OCI-LY3 (cell line): Measurements from ENCODE around the gene BACH1.
A peak's percentile ranks its signal among the peaks of the same experiment; 100 is the strongest.

ENCODE experiments used
- H2AFZ ChIP-seq: fragments of 200-600, 300-600 bp; shearing (Covaris generic); 2 replicates; pipeline ENCODE4 v1.6.0; 2014; ENCODE audit warnings: antibody characterized with exemption, low read depth, low read length
- H3K27ac ChIP-seq: fragments of 200-600, 300-600 bp; sonication (generic); 2 replicates; pipeline ENCODE4 v1.5.1; 2014; ENCODE audit warnings: mild to moderate bottlenecking, low read length, moderate library complexity, mixed read lengths
- H3K27me3 ChIP-seq: fragments of 200-600, 300-600 bp; sonication (generic); 2 replicates; pipeline ENCODE4 v1.6.1; 2014; ENCODE audit warnings: low read depth, low read length, mixed read lengths
- H3K36me3 ChIP-seq: fragments of 200-600, 300-600 bp; sonication (generic); replicated peaks from 2 replicates; pipeline ENCODE3; 2014; ENCODE audit warnings: low read depth, low read length, mixed read lengths
- H3K4me1 ChIP-seq: fragments of 300-600, 200-600 bp; sonication (generic); 2 replicates; pipeline ENCODE4 v1.6.1; 2014; ENCODE audit warnings: low read length, mixed read lengths
- H3K4me2 ChIP-seq: fragments of 200-600, 300-600 bp; sonication (generic); 2 replicates; pipeline ENCODE4 v1.6.1; 2014; ENCODE audit warnings: low read length, mixed read lengths
- H3K4me3 ChIP-seq: fragments of 300-600, 200-600 bp; sonication (generic); 2 replicates; pipeline ENCODE4 v1.5.1; 2014; ENCODE audit warnings: antibody characterized with exemption, mild to moderate bottlenecking, low read length, moderate library complexity
- H3K79me2 ChIP-seq: fragments of 300-600, 200-600 bp; shearing (Covaris generic); 2 replicates; pipeline ENCODE4 v1.6.1; 2014; ENCODE audit warnings: mild to moderate bottlenecking, low read length, mixed read lengths
- H3K9ac ChIP-seq: fragments of 300-600, 200-600 bp; shearing (Covaris generic); 2 replicates; pipeline ENCODE4 v1.6.0; 2014; ENCODE audit warnings: mild to moderate bottlenecking, low read length, moderate library complexity
- H3K9me3 ChIP-seq: fragments of 200-600, 300-600 bp; shearing (Covaris generic); 2 replicates; pipeline ENCODE4 v1.6.1; 2014; ENCODE audit warnings: low read length, mixed read lengths; ENCODE audit not compliant: insufficient read depth
- H4K20me1 ChIP-seq: fragments of 200-600, 300-600 bp; sonication (generic); 2 replicates; pipeline ENCODE4 v1.6.1; 2016; ENCODE audit warnings: low read length, mixed read lengths; ENCODE audit not compliant: insufficient read depth
- EZH2phosphoT487 ChIP-seq: fragments of 200-600 bp; shearing (Covaris generic); IDR thresholded peaks from 2 replicates; pipeline ENCODE4 v1.6.1; 2018; ENCODE audit warnings: antibody characterized with exemption, mixed run types, low read depth
- TF ChIP-seq, protein P1 (sequence below): fragments of 200-600, 300-600 bp; sonication (generic); IDR thresholded peaks from 2 replicates; pipeline ENCODE4 v1.5.1; 2014; ENCODE audit warnings: antibody characterized with exemption, low read length, low read depth

Gene BACH1

DNA sequence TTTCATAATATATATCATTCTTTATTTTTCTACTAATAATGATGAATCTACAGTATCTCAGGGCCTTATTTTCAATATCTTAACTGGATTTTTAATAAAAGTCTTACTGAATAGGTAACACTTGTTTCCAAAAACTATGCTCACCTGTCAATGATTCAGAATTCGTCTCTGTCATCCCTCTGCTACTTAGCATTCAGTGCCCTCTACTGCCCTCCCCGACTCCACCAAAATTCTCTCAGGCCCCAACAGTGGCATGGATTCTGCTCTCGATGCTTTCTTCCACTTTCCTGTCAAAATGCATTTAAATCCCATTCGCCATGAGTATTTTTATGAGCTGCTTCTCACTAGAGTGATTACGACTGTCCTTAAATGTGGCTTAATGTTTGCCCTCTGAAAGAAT lies 10.5 kb upstream of the BACH1 start:
- no peak overlapping the region for H3K4me3 ChIP-seq

DNA sequence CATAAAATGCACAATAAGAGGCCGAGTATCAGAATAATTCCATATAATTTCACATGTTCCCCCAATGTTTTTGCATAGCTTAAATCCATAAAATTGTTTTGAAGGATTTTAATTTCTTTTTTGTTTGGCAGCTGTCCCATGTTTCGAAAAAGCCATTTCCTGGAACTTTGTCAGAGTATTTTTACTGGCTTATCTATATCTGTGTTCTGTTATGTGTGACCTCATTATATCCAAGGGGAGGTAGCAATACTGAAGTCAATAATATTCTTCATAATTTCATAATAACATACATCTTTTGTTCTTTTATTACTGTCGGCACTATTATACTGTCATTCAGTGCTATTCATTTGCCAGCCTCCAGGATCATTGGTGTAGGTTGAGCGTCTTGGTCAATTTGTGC lies 9.4 kb upstream of the BACH1 start:
- Histone ChIP-seq H3K9ac (no peak overlapping the region), H2AFZ (no peak overlapping the region), H3K4me2 (no peak overlapping the region), H3K27ac (no peak overlapping the region), H3K79me2 (no peaks in the 10 kb centered on the region), H3K27me3 (no peaks in the 10 kb centered on the region), H3K4me3 (no peak overlapping the region), H3K36me3 (no peaks in the 10 kb centered on the region), H3K4me1 (peaks cover 22% of the 10 kb centered on the region), H4K20me1 (no peaks in the 10 kb centered on the region), H3K9me3 (no peaks in the 10 kb centered on the region)
- no peak for TF ChIP-seq EZH2phosphoT487
- TF ChIP-seq, protein P1, sequence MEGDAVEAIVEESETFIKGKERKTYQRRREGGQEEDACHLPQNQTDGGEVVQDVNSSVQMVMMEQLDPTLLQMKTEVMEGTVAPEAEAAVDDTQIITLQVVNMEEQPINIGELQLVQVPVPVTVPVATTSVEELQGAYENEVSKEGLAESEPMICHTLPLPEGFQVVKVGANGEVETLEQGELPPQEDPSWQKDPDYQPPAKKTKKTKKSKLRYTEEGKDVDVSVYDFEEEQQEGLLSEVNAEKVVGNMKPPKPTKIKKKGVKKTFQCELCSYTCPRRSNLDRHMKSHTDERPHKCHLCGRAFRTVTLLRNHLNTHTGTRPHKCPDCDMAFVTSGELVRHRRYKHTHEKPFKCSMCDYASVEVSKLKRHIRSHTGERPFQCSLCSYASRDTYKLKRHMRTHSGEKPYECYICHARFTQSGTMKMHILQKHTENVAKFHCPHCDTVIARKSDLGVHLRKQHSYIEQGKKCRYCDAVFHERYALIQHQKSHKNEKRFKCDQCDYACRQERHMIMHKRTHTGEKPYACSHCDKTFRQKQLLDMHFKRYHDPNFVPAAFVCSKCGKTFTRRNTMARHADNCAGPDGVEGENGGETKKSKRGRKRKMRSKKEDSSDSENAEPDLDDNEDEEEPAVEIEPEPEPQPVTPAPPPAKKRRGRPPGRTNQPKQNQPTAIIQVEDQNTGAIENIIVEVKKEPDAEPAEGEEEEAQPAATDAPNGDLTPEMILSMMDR: no peak

More for the DNA sequence above, 10.5 kb upstream of the BACH1 start:
- Histone ChIP-seq H3K27me3 (no peaks in the 10 kb centered on the region), H3K27ac (no peak overlapping the region), H3K36me3 (no peaks in the 10 kb centered on the region), H3K9me3 (no peaks in the 10 kb centered on the region), H3K9ac (no peak overlapping the region), H4K20me1 (no peaks in the 10 kb centered on the region), H3K4me2 (no peak overlapping the region), H2AFZ (no peak overlapping the region), H3K4me1 (peaks cover 14% of the 10 kb centered on the region), H3K79me2 (no peaks in the 10 kb centered on the region)
- TF ChIP-seq, protein P1: 0 out of 2 replicates have a peak, but pooled peaks have one; percentile 5
- no peak for TF ChIP-seq EZH2phosphoT487

DNA sequence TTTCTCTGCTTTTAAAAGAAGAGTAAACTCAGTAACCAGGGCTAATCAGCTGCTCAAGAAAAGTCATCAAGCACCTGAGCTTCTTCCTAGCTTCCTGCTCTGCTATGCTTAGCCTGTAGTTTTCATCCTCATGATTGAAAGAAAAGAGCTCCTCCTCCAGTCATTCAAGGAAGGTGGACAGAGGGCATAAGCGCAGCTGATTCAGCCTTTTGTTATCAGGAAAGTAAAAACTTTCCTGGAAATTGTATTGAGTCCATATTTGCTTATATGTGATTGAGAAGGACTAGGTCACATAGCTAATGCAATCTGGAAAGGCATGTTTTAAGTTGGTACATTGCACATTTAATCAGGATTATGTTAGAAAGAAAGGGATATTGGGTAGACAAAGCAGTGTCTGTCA lies 8.5 kb upstream of the BACH1 start:
- Histone ChIP-seq H3K4me2 (no peak overlapping the region), H3K27me3 (no peaks in the 10 kb centered on the region), H3K79me2 (no peaks in the 10 kb centered on the region), H3K4me1 (peaks cover 31% of the 10 kb centered on the region), H3K9ac (no peak overlapping the region), H3K36me3 (peaks cover 7% of the 10 kb centered on the region), H3K4me3 (no peak overlapping the region), H3K9me3 (peaks cover 2% of the 10 kb centered on the region; the same call in 1 of the 2 replicates), H4K20me1 (no peaks in the 10 kb centered on the region), H3K27ac (no peak overlapping the region), H2AFZ (no peak overlapping the region)
- TF ChIP-seq, protein P1: no peak
- no peak for TF ChIP-seq EZH2phosphoT487

DNA sequence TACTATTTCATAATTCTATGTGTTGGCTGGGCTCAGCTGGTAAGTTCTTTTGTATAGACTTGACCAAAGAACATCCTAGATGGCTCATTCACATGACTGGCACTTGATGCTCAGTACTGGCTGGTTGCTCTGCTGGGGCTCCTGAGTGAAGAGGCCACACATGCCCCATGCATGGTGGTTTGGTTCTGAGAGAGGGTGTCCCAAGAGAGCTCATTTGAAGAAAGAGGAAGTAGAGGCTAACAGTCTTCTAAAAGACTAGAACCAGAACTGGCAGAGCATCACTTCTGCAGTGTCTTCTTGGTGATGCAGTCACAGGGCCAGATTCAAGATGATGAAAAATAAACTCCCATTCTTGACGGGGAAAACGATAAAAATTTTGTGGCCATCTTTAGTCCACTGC lies 5.2 kb upstream of the BACH1 start:
- Histone ChIP-seq H3K27ac (peak overlapping the region; percentile 80), H3K27me3 (no peaks in the 10 kb centered on the region), H3K9me3 (peaks cover 5% of the 10 kb centered on the region; the same call in 1 of the 2 replicates), H4K20me1 (no peaks in the 10 kb centered on the region), H3K4me3 (peak overlapping the region; percentile 27; the same call in 1 of the 2 replicates), H3K4me2 (peak overlapping the region; percentile 53), H3K36me3 (peaks cover 25% of the 10 kb centered on the region), H2AFZ (no peak overlapping the region), H3K4me1 (peaks cover 49% of the 10 kb centered on the region), H3K79me2 (no peaks in the 10 kb centered on the region), H3K9ac (peak overlapping the region; percentile 17; the same call in 1 of the 2 replicates)
- TF ChIP-seq, protein P1: no peak
- TF ChIP-seq EZH2phosphoT487: no peak
